IPS-15b (cell line): ENCODE data around the gene SIGLEC8.
"Not testable (repeated sequence)": the region's sequence is repeated elsewhere in the genome, so short reads cannot be mapped to it uniquely, and the experiment has no call there.

Experiments used
- H3K27me3 ChIP-seq: one replicate; pipeline ENCODE4 v1.6.1; 2013; ENCODE audit warnings: low read length; ENCODE audit not compliant: control insufficient read depth, insufficient read depth
- H3K36me3 ChIP-seq: one replicate; pipeline ENCODE4 v1.6.1; 2013; ENCODE audit warnings: low read length; ENCODE audit not compliant: control insufficient read depth, insufficient read depth
- H3K4me1 ChIP-seq: one replicate; pipeline ENCODE4 v1.6.1; 2013; ENCODE audit warnings: mild to moderate bottlenecking, low read length; ENCODE audit not compliant: control insufficient read depth, insufficient read depth
- H3K4me3 ChIP-seq: one replicate; pipeline ENCODE4 v1.5.1; 2013; ENCODE audit warnings: low read depth, low read length
- H3K9ac ChIP-seq: one replicate; pipeline ENCODE4 v1.6.1; 2013; ENCODE audit warnings: low read depth, mild to moderate bottlenecking, low read length
- H3K9me3 ChIP-seq: one replicate; pipeline ENCODE4 v1.6.1; 2013; ENCODE audit warnings: mild to moderate bottlenecking, low read length; ENCODE audit not compliant: control insufficient read depth, insufficient read depth

The SIGLEC8 gene

GRCh38 chr19:51458051-51458645 is at the start of gene SIGLEC8:
TSS of gene SIGLEC8 (minus strand) at chr19:51458454. CDS start at chr19:51458387, 67 bp downstream.
- Histone ChIP-seq H3K4me1 (no peaks in the 10 kb centered on the region), H3K36me3 (no peaks in the 10 kb centered on the region), H3K27me3 (peaks cover 4% of the 10 kb centered on the region), H3K9me3 (no peaks in the 10 kb centered on the region), H3K9ac (no peak within 1 kb of the TSS), H3K4me3 (no peak within 1 kb of the TSS)

- Histone ChIP-seq H3K36me3 (no peaks in the 10 kb centered on the region), H3K4me1 (no peaks in the 10 kb centered on the region), H3K4me3 (no peak overlapping the region), H3K9me3 (no peaks in the 10 kb centered on the region), H3K27me3 (peaks cover 4% of the 10 kb centered on the region), H3K9ac (no peak overlapping the region)
Observed at GRCh38 chr19:51507640-51508058, 49.4 kb upstream of the SIGLEC8 start.

GRCh38 chr19:51507192-51507591 is 48.9 kb upstream of the SIGLEC8 start:
- Histone ChIP-seq H3K36me3 (no peaks in the 10 kb centered on the region), H3K4me1 (no peaks in the 10 kb centered on the region), H3K27me3 (peaks cover under 1% of the 10 kb centered on the region), H3K9ac (no peak overlapping the region), H3K9me3 (no peaks in the 10 kb centered on the region), H3K4me3 (no peak overlapping the region)

GRCh38 chr19:51505904-51506303 is 47.6 kb upstream of the SIGLEC8 start:
- Histone ChIP-seq H3K9me3 (no peaks in the 10 kb centered on the region), H3K4me1 (no peaks in the 10 kb centered on the region), H3K4me3 (no peak overlapping the region), H3K9ac (no peak overlapping the region), H3K36me3 (no peaks in the 10 kb centered on the region), H3K27me3 (no peaks in the 10 kb centered on the region)

GRCh38 chr19:51503896-51504295 is 45.6 kb upstream of the SIGLEC8 start:
- H3K9ac ChIP-seq = no peak overlapping the region
- no peak overlapping the region for H3K4me3 ChIP-seq
- no peaks in the 10 kb centered on the region for H3K36me3 ChIP-seq
- H3K4me1 ChIP-seq = no peaks in the 10 kb centered on the region
- no peaks in the 10 kb centered on the region for H3K27me3 ChIP-seq
- no peaks in the 10 kb centered on the region for H3K9me3 ChIP-seq

GRCh38 chr19:51503286-51503817 is 45.1 kb upstream of the SIGLEC8 start:
- Histone ChIP-seq H3K36me3 (no peaks in the 10 kb centered on the region), H3K27me3 (peaks cover 2% of the 10 kb centered on the region), H3K4me1 (no peaks in the 10 kb centered on the region), H3K9ac (no peak overlapping the region), H3K4me3 (no peak overlapping the region), H3K9me3 (no peaks in the 10 kb centered on the region)

GRCh38 chr19:51501594-51502263 is 43.5 kb upstream of the SIGLEC8 start, which contains the start of gene SIGLEC12:
TSS of gene SIGLEC12 (minus strand) at chr19:51501800. CDS start at chr19:51501733, 67 bp downstream.
- no peak within 1 kb of the TSS for H3K4me3 ChIP-seq
- no peaks in the 10 kb centered on the region for H3K36me3 ChIP-seq
- H3K27me3 ChIP-seq = peaks cover 5% of the 10 kb centered on the region
- no peak within 1 kb of the TSS for H3K9ac ChIP-seq
- H3K9me3 ChIP-seq = no peaks in the 10 kb centered on the region
- no peaks in the 10 kb centered on the region for H3K4me1 ChIP-seq

- H3K9me3 ChIP-seq, H3K4me1 ChIP-seq, H3K4me3 ChIP-seq: not testable (repeated sequence)
Observed at GRCh38 chr19:51500931-51501330, 42.7 kb upstream of the SIGLEC8 start.

GRCh38 chr19:51497666-51498065 is 39.4 kb upstream of the SIGLEC8 start:
- Histone ChIP-seq H3K4me3 (no peak overlapping the region), H3K36me3 (no peaks in the 10 kb centered on the region), H3K27me3 (peaks cover 7% of the 10 kb centered on the region), H3K9ac (no peak overlapping the region), H3K4me1 (no peaks in the 10 kb centered on the region), H3K9me3 (no peaks in the 10 kb centered on the region)

More at GRCh38 chr19:51500931-51501330, 42.7 kb upstream of the SIGLEC8 start:
- not testable (repeated sequence) for H3K9ac ChIP-seq, H3K27me3 ChIP-seq, H3K36me3 ChIP-seq

GRCh38 chr19:51493776-51494175 is 35.5 kb upstream of the SIGLEC8 start:
- Histone ChIP-seq H3K9me3 (no peaks in the 10 kb centered on the region), H3K4me3 (no peak overlapping the region), H3K27me3 (peaks cover 7% of the 10 kb centered on the region)

GRCh38 chr19:51491586-51491985 is 33.3 kb upstream of the SIGLEC8 start:
- Histone ChIP-seq H3K4me1 (no peaks in the 10 kb centered on the region), H3K4me3 (no peak overlapping the region), H3K9ac (no peak overlapping the region), H3K9me3 (no peaks in the 10 kb centered on the region), H3K36me3 (no peaks in the 10 kb centered on the region), H3K27me3 (peaks cover 2% of the 10 kb centered on the region)

More at GRCh38 chr19:51493776-51494175, 35.5 kb upstream of the SIGLEC8 start:
- Histone ChIP-seq H3K9ac (no peak overlapping the region), H3K36me3 (no peaks in the 10 kb centered on the region), H3K4me1 (no peaks in the 10 kb centered on the region)

- H3K9ac ChIP-seq = no peak overlapping the region
- no peaks in the 10 kb centered on the region for H3K9me3 ChIP-seq
Observed at GRCh38 chr19:51490676-51491075, 32.4 kb upstream of the SIGLEC8 start.

More at GRCh38 chr19:51490676-51491075, 32.4 kb upstream of the SIGLEC8 start:
- no peak overlapping the region for H3K4me3 ChIP-seq
- H3K4me1 ChIP-seq = no peaks in the 10 kb centered on the region
- H3K36me3 ChIP-seq = no peaks in the 10 kb centered on the region
- H3K27me3 ChIP-seq = peaks cover 2% of the 10 kb centered on the region
